ENCODE measurements around the gene ZFHX3.

The ZFHX3 gene

GRCh38 chr16:72928090-72928981, 119.6 kb downstream of the ZFHX3 start:
- DNase-seq (ENCODE audit: low read depth in 2 of 2) = no peak

- DNase-seq (ENCODE audit: low read depth in 2 of 2) = no peak
These were observed 120.5 kb downstream of the ZFHX3 start for GRCh38 chr16:72927199-72928089.

DNA sequence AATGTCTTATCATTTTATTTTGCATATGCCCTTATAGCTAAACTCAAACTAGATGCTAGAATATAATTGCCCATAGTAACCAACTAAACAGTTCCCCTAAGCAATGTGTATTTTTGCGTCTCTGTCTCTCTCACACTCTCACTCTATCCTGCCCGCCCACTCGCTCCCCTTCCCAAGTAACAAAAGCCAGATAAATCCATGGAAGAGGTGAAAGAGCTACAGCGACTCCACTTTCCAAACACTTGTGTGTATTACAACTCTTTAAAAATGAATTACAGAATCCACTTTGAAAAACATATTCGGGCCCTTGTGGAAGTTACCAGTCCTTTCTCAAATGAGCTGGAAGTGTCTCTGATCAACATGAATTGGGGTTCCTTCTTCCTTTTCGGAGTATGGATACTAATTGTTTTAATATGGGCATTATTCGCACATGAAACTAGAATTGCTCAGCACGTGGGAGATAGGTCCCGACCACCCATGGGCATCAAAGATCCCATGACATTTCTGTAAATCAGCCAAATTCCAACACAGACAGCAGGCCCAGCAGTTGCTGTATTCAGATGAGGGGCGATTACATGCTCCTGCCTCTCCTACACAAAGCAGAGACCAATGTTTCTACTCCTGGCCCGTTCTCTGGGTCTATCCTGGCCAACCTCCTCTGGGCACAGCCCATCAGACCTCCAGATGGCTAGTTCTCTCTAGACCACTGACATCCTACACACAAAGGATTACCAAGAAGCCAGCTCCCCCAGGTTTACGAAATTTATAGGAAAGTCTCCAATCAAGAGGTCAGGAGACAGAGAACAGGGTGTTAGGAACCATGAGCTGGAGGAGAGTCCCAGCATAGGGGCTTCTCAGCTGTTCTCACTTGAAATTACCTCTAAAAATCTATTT, 121.5 kb downstream of the ZFHX3 start:
- DNase-seq (ENCODE audit: low read depth in 2 of 2) = no peak

DNA sequence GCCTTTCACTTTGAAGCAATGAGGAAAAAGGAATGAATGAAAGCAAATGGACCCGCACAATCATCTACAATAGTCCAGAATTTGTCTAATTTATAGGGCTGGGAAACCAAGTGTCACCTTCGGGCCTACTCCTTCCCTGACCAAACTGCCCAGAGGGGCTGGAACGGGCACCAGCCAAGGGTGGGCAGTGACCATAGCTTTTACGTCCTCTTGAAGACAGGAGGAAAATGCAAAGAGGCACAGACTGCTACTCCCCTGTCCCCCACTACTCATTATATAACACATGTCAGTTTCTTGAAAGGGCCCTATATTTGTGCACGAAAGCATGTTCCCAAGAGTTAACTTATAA, 122.3 kb downstream of the ZFHX3 start:
- DNase-seq (ENCODE audit: low read depth in 2 of 2) = no peak

- DNase-seq (ENCODE audit: low read depth in 2 of 2) = no peak
These were observed 122.8 kb downstream of the ZFHX3 start for GRCh38 chr16:72924927-72925630.

- DNase-seq (ENCODE audit: low read depth in 2 of 2) = no peak
These were observed 123.4 kb downstream of the ZFHX3 start for GRCh38 chr16:72924537-72924926.

GRCh38 chr16:72923757-72924156, 124.2 kb downstream of the ZFHX3 start:
- DNase-seq (ENCODE audit: low read depth in 2 of 2) = no peak

- no peak for DNase-seq (ENCODE audit: low read depth in 2 of 2)
These were observed 125.2 kb downstream of the ZFHX3 start for GRCh38 chr16:72922714-72923113.

DNA sequence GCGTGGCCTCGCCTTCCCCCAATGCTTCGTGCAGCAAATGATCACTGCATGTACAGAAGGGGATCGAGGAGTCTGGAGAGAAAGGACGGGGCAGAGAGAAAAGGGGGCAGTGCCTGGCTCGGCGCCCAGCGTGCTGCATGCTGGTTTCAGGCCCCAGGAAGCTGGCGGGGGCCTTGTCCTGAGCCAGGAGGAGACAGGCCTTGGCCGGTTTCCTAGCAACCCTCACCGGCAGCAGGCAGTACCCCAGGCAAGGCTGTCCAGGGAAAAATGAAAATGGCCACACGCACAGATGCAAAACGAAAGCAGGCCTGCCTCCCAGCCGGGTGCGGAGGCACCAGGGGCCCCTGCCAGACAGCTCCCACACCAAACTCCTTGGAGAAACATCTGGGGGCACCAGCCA, 126.3 kb downstream of the ZFHX3 start:
- DNase-seq (ENCODE audit: low read depth in 2 of 2) = no peak

GRCh38 chr16:72921106-72921505, 126.8 kb downstream of the ZFHX3 start:
- DNase-seq (ENCODE audit: low read depth in 2 of 2) = no peak

- no peak for DNase-seq (ENCODE audit: low read depth in 2 of 2)
These were observed 130.9 kb downstream of the ZFHX3 start for GRCh38 chr16:72917051-72917450.

DNA sequence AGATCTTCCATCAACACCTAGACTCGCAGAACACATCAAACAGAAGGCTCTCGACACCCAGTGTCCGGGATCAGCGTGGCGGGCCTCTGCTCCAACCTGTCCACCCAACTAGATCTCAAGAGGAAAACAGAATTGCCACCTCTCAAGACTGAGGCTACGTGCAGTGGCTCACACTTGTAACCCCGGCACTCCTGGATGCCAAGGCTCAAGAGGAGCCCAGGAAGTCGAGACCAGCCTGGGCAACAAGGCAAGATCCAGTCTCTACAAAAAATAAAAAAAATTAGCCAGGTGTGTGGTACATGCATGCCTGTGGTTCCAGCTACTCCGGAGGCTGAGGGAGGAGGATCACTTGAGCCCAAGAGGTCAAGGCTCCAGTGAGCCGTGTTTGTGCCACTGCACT, 132.6 kb downstream of the ZFHX3 start:
- DNase-seq (ENCODE audit: low read depth in 2 of 2) = no peak

- DNase-seq (ENCODE audit: low read depth in 2 of 2) = no peak
These were observed 134.4 kb downstream of the ZFHX3 start for GRCh38 chr16:72913551-72913950.

DNA sequence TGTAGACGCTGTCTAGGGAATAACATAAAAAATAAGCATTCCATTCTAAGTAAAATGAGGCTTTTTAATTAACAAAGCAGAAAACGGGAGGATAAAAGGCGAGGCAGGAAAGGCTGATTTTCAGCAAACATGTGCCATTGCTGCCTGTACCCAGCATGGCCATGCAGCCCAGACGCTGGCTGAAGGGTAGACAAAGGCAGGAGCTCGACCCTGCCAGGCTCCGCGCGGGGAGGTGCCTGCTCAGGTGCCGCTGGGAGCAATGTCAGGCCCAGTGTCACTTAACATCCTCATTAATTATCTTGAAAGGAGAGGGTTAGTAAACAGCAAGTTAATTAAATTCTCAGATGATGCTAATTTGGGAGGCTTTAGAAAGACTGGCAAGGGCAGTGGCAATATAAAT, 136.0 kb downstream of the ZFHX3 start:
- no peak for DNase-seq (ENCODE audit: low read depth in 2 of 2)

DNA sequence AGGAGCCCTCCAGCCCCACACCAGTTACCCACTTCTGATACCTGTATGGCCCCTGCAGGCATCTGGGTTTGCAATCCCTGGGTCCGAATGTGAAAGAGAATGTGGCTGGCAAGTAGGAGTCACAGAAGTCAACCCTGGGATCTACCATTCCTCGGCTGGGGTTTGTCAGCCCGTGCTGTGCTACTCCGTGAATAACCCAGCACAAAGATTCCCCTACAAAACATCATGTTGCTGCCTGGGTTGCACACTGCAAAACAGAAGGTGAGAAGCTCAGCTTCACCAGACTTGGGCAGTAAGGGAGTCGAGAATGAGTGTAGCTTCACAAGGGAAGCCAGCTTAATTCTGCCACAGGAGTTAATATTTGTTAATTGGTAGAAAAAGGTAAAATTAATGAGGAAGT, 137.1 kb downstream of the ZFHX3 start:
- DNase-seq (ENCODE audit: low read depth in 2 of 2) = no peak

DNA sequence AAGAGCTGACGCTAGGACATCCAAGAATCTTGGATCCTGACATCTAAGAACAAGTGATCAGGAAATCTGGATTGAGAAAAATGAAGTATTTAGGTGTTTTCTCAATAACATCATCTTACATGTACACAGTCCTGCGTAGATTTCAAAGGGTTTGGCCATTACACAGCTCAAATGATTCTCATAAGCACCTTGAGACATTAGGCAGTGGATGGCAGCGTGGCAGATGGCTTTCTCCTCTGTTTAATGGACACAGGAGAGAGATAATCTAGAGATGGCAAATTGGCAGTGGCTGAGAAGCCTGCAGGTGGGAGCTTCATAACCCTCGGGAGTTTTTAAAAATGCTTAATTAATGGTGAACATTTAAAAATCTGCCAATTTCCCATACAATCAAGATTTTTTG, 137.5 kb downstream of the ZFHX3 start:
- no peak for DNase-seq (ENCODE audit: low read depth in 2 of 2)

- DNase-seq (ENCODE audit: low read depth in 2 of 2) = no peak
These were observed 138.7 kb downstream of the ZFHX3 start for GRCh38 chr16:72909196-72909595.

GRCh38 chr16:72908362-72909167, 139.4 kb downstream of the ZFHX3 start:
- DNase-seq (ENCODE audit: low read depth in 2 of 2) = no peak

DNA sequence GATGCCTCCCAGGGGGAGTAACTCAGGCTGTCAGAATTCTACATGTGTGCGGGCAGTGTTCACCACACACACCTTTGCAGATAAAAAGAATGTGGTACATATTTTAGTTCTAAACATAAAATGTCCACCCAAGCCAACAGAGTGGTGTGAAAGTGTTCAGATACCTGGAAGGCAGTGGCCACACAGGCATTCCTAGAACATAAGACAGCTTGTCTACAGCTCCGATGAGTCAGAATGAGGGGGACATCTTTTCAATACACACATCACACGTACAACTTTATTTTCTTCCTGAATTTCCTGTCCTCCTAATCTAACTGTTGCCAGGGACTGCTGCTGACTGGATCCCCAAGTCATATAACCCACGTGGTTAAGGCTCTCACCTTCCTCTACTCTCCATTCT, 142.3 kb downstream of the ZFHX3 start:
- DNase-seq (ENCODE audit: low read depth in 2 of 2) = no peak

- DNase-seq (ENCODE audit: low read depth in 2 of 2) = no peak
These were observed 144.8 kb downstream of the ZFHX3 start for GRCh38 chr16:72903176-72903575.
